LNCaP clone FGC (cell line): ENCODE data around the gene PSMD11.
A peak's percentile ranks its signal among the peaks of the same experiment; 100 is the strongest.
"Not testable (repeated sequence)": the region's sequence is repeated elsewhere in the genome, so short reads cannot be mapped to it uniquely, and the experiment has no call there.

Source experiments
- DNase-seq: peaks from one replicate; pipeline ENCODE4 v3.0.0-alpha.2; 2011; ENCODE audit warnings: low read depth
- H3K4me3 ChIP-seq: 2 replicates; pipeline ENCODE4 v1.5.1; 2011; ENCODE audit warnings: mild to moderate bottlenecking, low read depth, low read length, control low read depth
- TF ChIP-seq, protein P1 (sequence below): IDR thresholded peaks from 2 replicates; pipeline ENCODE4 v1.5.1; 2012; ENCODE audit warnings: mild to moderate bottlenecking; ENCODE audit not compliant: control insufficient read depth, insufficient read depth; ENCODE audit errors: extremely low read depth

The PSMD11 gene

DNA sequence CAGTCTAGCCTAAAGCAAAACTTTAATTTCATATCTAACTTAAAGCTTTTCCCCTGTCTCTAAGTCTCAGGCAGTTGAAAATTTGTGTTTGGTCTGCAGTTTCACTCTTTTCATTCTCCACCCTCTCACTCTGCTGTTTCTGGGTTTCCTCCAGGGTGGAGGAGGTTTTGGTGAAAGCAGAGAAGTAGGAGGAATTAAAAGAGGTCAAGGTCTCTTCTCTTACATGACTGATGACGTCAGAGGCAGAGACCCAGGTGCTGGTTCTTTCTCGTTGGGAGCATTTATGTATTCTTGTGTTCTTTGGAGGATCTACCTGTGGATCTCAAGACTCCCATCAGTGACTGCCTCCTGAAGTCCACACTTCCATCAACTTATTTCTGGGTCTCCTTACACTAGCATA lies 2.4 kb upstream of the PSMD11 start:
- TF ChIP-seq, protein P1, sequence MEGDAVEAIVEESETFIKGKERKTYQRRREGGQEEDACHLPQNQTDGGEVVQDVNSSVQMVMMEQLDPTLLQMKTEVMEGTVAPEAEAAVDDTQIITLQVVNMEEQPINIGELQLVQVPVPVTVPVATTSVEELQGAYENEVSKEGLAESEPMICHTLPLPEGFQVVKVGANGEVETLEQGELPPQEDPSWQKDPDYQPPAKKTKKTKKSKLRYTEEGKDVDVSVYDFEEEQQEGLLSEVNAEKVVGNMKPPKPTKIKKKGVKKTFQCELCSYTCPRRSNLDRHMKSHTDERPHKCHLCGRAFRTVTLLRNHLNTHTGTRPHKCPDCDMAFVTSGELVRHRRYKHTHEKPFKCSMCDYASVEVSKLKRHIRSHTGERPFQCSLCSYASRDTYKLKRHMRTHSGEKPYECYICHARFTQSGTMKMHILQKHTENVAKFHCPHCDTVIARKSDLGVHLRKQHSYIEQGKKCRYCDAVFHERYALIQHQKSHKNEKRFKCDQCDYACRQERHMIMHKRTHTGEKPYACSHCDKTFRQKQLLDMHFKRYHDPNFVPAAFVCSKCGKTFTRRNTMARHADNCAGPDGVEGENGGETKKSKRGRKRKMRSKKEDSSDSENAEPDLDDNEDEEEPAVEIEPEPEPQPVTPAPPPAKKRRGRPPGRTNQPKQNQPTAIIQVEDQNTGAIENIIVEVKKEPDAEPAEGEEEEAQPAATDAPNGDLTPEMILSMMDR, result no peak

DNA sequence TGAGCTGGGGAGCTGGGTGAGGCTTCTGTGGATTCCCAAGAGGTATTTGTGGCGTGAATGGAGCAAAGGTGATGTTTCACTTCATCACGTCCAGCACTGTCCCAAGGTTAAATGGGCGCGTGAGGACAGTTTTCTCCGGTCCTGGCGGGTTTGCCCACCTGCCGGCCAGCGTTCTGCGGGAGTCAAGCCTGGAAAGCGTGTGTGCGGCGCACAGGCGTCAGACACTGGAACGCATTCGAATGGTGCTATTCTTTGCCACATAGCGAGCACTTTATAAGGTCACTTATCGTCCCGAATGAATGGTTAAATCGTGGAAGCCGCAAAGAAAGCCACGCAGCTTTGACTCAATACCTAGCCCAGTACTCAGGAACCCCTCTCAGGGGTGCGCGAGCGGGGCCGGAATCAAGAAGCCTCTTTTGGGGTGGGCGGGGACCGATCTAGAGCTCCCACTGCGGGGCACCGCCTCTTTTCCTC lies 446 bp upstream of the PSMD11 start:
- no peak for DNase-seq
- peak overlapping the region; percentile 98 for H3K4me3 ChIP-seq
- TF ChIP-seq, protein P1, result no peak

More for the DNA sequence above, 2.4 kb upstream of the PSMD11 start:
- no peak for DNase-seq
- no peak overlapping the region for H3K4me3 ChIP-seq

DNA sequence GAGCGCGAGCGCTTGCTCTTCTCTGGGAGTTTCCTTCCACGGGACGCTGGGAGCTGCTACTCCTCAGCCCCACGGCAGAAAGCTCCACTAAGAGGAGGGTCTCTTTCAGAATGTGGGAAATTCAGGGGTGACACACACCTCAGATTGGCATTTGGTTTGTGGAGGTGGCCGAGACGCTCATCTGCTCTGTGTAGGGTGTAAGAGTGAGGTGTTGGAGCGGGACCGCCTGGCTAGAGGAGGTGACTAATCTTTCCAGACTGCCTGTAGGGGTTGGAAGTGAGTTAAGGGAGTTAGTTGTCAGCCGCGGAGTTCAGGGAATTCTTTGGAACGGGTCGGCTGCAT lies 735 bp downstream of the PSMD11 start:
- TF ChIP-seq, protein P1, result no peak
- no peak for DNase-seq
- peak overlapping the region; percentile 98 for H3K4me3 ChIP-seq

DNA sequence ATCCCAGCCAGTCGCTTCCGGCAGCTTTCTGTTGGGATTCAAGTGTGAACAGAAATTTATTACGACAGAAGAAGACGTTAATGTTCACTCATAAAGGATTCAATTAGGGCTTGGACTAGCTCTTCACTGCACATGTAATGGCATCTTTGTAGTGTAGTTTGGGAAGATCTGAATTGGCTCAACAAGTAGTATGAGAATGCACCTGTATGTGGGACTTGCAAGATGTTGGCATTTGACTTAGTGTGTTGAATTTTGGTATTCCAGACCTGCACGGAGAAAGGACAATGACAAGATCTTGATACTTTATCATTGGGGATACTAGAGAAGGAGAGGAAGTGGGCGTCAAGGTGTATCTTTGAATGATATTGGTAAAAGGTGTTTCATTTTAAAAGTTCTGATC lies 1.2 kb downstream of the PSMD11 start:
- TF ChIP-seq, protein P1, result no peak

GRCh38 chr17:32445971-32446370 lies 1.7 kb downstream of the PSMD11 start:
- TF ChIP-seq, protein P1, result no peak
- peak overlapping the region; percentile 98 for H3K4me3 ChIP-seq
- DNase-seq, result no peak

More for the DNA sequence above, 1.2 kb downstream of the PSMD11 start:
- DNase-seq, result no peak
- H3K4me3 ChIP-seq, result peak overlapping the region; percentile 98

DNA sequence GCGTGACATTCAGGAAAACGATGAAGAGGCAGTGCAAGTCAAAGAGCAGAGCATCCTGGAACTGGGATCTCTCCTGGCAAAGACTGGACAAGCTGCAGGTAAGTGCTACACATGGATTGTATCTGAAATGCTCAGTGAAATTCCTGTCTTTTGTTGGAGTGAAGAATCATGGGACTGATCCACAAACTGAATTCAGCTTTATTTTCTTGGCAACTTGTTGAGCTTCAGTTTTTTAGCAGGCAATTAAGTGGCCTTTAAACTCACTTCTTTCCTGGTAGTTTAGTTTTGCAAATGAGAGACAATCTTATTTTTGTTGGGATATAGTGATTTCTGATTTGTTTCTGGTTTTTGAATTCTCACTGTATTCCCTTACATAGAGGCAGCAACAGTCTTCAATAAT lies 2.6 kb downstream of the PSMD11 start:
- DNase-seq, result no peak
- no peak overlapping the region for H3K4me3 ChIP-seq

GRCh38 chr17:32449963-32450362 lies 5.7 kb downstream of the PSMD11 start:
- no peak for DNase-seq
- TF ChIP-seq, protein P1, result no peak
- no peak overlapping the region for H3K4me3 ChIP-seq

More for the DNA sequence above, 2.6 kb downstream of the PSMD11 start:
- TF ChIP-seq, protein P1, result no peak

DNA sequence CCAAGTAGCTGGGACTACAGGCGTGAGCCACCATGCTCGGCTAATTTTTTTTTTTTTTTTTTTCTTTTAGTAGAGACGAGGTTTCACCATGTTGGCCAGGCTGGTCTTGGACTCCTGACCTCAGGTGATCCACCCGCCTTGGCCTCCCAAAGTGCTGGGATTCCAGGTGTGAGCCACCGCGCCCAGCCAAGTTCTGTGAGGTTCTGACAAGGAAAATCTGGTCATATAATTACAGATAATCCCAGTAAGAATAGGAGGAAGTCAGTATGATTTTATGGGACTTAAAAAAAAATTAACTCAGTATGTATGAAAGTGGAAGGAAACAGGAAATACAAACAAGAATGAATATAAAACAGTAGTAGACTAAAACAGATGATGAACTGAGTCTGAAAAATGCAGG lies 6.1 kb downstream of the PSMD11 start:
- DNase-seq, result not testable (repeated sequence)

More for the DNA sequence above, 6.1 kb downstream of the PSMD11 start:
- not testable (repeated sequence) for H3K4me3 ChIP-seq
